OCI-LY3 (cell line): ENCODE results near the gene EHD3.

ENCODE experiments used
- EZH2phosphoT487 ChIP-seq: fragments of 200-600 bp; shearing (Covaris generic); IDR thresholded peaks from 2 replicates; pipeline ENCODE4 v1.6.1; 2018; ENCODE audit warnings: antibody characterized with exemption, mixed run types, low read depth
- TF ChIP-seq, protein P1 (sequence below): fragments of 200-600, 300-600 bp; sonication (generic); IDR thresholded peaks from 2 replicates; pipeline ENCODE4 v1.5.1; 2014; ENCODE audit warnings: antibody characterized with exemption, low read length, low read depth

DNA sequence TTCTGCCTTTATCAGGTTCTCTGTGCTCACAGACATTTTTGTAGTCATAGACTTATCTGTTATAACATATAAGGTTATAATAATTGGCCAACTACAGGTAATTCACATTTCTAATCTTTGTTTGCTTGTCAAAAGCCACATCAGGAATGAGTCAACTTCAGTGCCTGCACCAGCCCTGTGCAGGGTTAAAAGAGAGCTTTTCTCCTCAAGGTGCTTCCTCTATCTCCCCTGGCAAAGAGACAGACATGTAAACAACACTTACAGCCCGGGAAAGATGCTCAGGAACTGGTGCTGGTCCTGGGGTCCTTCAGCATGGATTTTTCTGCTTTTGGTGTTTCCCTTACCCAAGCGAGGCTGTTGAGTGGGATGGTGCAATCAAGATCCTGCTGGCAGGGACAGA lies 7.7 kb upstream of the EHD3 start:
- TF ChIP-seq, protein P1, sequence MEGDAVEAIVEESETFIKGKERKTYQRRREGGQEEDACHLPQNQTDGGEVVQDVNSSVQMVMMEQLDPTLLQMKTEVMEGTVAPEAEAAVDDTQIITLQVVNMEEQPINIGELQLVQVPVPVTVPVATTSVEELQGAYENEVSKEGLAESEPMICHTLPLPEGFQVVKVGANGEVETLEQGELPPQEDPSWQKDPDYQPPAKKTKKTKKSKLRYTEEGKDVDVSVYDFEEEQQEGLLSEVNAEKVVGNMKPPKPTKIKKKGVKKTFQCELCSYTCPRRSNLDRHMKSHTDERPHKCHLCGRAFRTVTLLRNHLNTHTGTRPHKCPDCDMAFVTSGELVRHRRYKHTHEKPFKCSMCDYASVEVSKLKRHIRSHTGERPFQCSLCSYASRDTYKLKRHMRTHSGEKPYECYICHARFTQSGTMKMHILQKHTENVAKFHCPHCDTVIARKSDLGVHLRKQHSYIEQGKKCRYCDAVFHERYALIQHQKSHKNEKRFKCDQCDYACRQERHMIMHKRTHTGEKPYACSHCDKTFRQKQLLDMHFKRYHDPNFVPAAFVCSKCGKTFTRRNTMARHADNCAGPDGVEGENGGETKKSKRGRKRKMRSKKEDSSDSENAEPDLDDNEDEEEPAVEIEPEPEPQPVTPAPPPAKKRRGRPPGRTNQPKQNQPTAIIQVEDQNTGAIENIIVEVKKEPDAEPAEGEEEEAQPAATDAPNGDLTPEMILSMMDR: no peak
- no peak for TF ChIP-seq EZH2phosphoT487
